Measurements from ENCODE around the gene LANCL3.
A peak's percentile ranks its signal among the peaks of the same experiment; 100 is the strongest.
"Not testable (repeated sequence)": the region's sequence is repeated elsewhere in the genome, so short reads cannot be mapped to it uniquely, and the experiment has no call there.

Gene LANCL3

DNA sequence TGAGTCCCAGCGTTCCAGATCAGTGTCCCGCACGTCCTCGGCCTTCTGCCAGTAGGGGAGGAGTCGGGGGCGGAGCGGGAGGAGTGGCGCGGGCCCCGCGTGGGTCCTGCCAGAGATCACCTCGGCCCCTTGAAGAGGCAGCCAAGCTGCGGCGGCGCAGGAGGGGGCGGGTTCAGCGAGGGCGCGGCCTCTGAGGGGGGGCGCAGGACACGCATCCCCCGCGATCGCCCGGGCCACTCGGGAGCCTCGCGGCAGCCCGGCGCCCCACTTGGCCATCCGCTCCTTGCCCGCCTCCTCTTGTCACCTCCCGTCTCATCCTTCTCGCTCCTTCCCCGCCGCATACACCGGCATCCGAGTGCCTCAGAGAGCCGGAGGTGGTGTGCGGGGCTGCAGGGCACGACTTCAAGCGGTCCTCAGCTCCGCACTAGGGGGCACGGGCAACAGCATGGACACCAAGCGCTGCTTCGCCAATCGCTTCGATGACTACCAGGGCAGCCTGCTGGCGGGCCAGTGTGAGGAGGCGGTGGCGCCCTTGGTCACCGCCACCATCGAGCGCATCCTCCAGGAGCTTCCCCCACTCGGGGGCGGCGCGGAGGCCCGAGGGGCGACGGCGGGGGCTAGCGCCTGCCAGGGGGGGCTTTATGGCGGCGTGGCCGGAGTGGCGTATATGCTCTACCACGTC lies at the start of gene LANCL3:
Gene LANCL3, plus strand, starts transcription at position 236 of the 682 bp plus-strand sequence. Its CDS starts 210 bp downstream, at position 446.
- not testable (repeated sequence) for H3K36me3 Mint-ChIP-seq, H3K4me1 Mint-ChIP-seq, H3K9me3 Mint-ChIP-seq, H3K27me3 Mint-ChIP-seq, H3K27ac Mint-ChIP-seq
- peak; percentile 34 for ATAC-seq (ENCODE audit: low read depth)
- DNase-seq (ENCODE audit: low spot score in 2 of 2): peak in 1 of 2 donors; percentile 9
- H3K4me3 Mint-ChIP-seq: peak within 1 kb of the TSS; percentile 85

DNA sequence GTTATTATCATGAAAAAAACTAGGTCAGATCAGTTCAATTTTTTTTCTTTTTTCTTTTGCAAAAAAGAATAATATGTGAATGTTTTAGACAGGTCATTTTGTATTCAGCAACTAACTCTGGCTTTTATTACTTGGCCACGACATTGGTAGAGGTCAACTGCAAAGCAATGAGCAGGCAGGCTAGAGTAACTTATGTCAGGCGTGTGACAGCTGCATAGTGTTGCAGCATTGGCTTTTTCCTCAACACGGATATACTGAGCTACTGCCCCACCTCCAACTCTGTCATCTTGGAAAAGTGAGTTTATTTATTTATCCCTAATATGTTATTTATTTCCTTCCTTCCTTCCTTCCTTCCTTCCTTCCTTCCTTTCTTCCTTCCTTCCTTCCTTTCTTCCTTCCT lies 47.8 kb upstream of the LANCL3 start:
- not testable (repeated sequence) for H3K36me3 Mint-ChIP-seq; DNase-seq (ENCODE audit: low spot score in 2 of 2); ATAC-seq (ENCODE audit: low read depth); H3K27ac Mint-ChIP-seq; H3K9me3 Mint-ChIP-seq; H3K27me3 Mint-ChIP-seq; H3K4me3 Mint-ChIP-seq; H3K4me1 Mint-ChIP-seq

DNA sequence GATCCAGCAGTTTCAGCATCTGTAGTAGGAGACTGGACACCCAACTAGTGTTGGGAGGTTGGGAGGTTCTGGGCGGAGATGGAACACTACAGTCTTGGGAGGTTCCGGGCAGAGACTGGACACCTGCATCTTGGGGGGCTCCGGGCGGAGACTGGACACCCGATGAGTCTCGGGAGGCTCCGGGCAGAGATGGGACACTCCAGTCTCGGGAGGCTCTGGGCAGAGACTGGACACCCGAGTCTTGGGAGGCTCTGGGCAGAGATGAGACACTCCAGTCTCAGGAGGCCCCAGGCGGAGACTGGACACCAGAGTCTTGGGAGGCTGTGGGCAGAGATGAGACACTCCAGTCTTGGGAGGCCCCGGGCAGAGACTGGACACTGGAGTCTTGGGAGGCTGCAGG lies 29.5 kb upstream of the LANCL3 start:
- Mint-ChIP-seq H3K4me1 (no peaks in the 10 kb centered on the region), H3K27me3 (no peaks in the 10 kb centered on the region), H3K36me3 (no peaks in the 10 kb centered on the region), H3K9me3 (no peaks in the 10 kb centered on the region), H3K4me3 (no peak overlapping the region), H3K27ac (no peak overlapping the region)
- DNase-seq (ENCODE audit: low spot score in 2 of 2) (no peak), ATAC-seq (ENCODE audit: low read depth) (no peak)

- ATAC-seq (ENCODE audit: low read depth) (no peak), DNase-seq (ENCODE audit: low spot score in 2 of 2) (no peak)
- H3K27me3 Mint-ChIP-seq: no peaks in the 10 kb centered on the region
- no peak overlapping the region for H3K4me3 Mint-ChIP-seq
- H3K4me1 Mint-ChIP-seq: no peaks in the 10 kb centered on the region
- no peak overlapping the region for H3K27ac Mint-ChIP-seq
- H3K36me3 Mint-ChIP-seq: no peaks in the 10 kb centered on the region
- no peaks in the 10 kb centered on the region for H3K9me3 Mint-ChIP-seq
Measured at GRCh38 chrX:37542791-37543190, 28.7 kb upstream of the LANCL3 start.

DNA sequence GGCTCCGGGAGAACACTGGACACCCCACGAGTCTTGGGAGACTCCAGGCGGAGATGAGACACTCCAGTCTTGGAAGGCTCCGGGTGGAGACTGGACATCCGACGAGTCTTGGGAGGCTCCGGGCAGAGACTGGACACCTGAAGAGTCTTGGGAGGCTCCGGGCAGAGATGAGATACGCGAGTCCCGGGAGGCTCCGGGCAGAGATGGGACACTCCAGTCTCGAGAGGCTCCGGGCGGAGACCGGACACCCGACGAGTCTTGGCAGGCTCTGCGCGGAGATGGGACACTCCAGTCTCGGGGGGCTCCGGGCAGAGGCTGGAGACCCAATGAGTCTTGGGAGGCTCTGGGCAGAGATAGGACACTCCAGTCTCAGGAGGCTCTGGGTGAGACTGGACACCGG lies 28.1 kb upstream of the LANCL3 start:
- Mint-ChIP-seq H3K36me3 (no peaks in the 10 kb centered on the region), H3K9me3 (no peaks in the 10 kb centered on the region), H3K4me3 (no peak overlapping the region), H3K4me1 (no peaks in the 10 kb centered on the region), H3K27ac (no peak overlapping the region), H3K27me3 (no peaks in the 10 kb centered on the region)
- DNase-seq (ENCODE audit: low spot score in 2 of 2) (no peak), ATAC-seq (ENCODE audit: low read depth) (no peak)

GRCh38 chrX:37544531-37544930 lies 26.9 kb upstream of the LANCL3 start:
- not testable (repeated sequence) for H3K9me3 Mint-ChIP-seq; H3K36me3 Mint-ChIP-seq; DNase-seq (ENCODE audit: low spot score in 2 of 2); H3K4me1 Mint-ChIP-seq; H3K27ac Mint-ChIP-seq; ATAC-seq (ENCODE audit: low read depth); H3K4me3 Mint-ChIP-seq; H3K27me3 Mint-ChIP-seq

DNA sequence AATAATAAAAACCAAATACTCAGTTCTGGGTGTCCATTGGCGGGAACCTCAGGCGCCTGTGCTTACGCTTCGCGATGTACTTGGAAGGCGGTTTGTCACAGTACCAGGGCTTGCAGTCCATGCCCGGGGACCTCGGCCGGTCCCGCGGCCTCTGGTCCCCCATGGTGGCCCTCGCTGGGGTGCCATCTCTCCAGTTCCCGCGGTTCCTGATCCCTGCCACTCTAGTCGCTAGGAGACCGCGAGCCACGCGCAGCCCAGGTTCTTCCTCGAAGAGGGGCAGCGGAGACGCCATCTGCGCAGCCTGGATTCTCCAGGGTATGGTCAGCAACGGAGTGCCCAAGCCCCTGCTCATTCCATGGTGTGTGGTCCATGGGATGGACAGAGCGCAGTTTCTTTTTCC lies 26.4 kb upstream of the LANCL3 start:
- Mint-ChIP-seq H3K4me1 (no peaks in the 10 kb centered on the region), H3K27ac (no peak overlapping the region), H3K36me3 (no peaks in the 10 kb centered on the region), H3K4me3 (no peak overlapping the region), H3K9me3 (no peaks in the 10 kb centered on the region), H3K27me3 (no peaks in the 10 kb centered on the region)
- no peak for ATAC-seq (ENCODE audit: low read depth)
- no peak for DNase-seq (ENCODE audit: low spot score in 2 of 2)

DNA sequence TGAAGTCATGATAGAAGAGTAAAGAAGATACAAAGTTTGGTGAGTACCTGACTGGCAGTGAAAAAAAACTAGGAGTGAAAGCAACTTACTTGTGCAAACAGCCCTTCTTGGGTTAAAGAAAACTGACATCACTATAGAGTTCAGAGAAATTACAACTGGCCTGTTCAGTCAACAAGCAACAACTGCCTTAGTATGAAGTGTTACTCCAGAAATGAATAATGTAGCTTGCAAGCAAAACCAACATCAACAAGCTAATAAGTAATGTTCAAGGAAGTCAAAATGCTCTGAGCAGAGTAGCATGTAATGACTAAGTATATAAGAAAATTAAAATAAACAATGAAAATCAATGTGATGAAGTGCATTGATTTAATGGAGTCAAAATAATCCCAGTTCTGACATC lies 21.8 kb upstream of the LANCL3 start:
- not testable (repeated sequence) for H3K9me3 Mint-ChIP-seq; H3K4me1 Mint-ChIP-seq; H3K27me3 Mint-ChIP-seq; H3K27ac Mint-ChIP-seq; H3K36me3 Mint-ChIP-seq; DNase-seq (ENCODE audit: low spot score in 2 of 2); H3K4me3 Mint-ChIP-seq; ATAC-seq (ENCODE audit: low read depth)

DNA sequence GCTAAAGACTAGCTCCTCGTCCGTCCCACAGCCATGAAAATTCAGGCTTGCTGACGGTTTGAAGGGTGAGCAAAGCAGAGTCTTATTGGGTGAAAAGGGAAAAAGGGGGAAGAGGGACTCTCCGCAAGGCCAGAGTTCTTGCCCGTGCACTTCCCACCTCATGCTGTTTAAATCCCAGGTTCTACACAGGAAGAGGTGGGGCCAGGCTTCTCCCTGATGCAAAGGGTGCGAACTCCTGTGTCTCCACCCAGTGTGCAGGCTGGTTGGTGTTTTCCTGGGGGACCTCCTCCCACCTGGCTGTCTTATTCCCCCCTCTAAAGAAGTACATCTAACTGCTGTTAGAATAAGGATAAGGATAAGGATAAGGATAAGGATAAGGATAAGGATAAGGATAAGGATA lies 18.0 kb upstream of the LANCL3 start:
- no peak overlapping the region for H3K27ac Mint-ChIP-seq
- H3K9me3 Mint-ChIP-seq: no peaks in the 10 kb centered on the region
- no peak overlapping the region for H3K4me3 Mint-ChIP-seq
- no peaks in the 10 kb centered on the region for H3K4me1 Mint-ChIP-seq
- no peak for ATAC-seq (ENCODE audit: low read depth)
- no peaks in the 10 kb centered on the region for H3K36me3 Mint-ChIP-seq
- H3K27me3 Mint-ChIP-seq: peaks cover 4% of the 10 kb centered on the region
- no peak for DNase-seq (ENCODE audit: low spot score in 2 of 2)

- H3K4me1 Mint-ChIP-seq; H3K9me3 Mint-ChIP-seq; H3K4me3 Mint-ChIP-seq; DNase-seq (ENCODE audit: low spot score in 2 of 2); H3K27ac Mint-ChIP-seq; H3K36me3 Mint-ChIP-seq; ATAC-seq (ENCODE audit: low read depth); H3K27me3 Mint-ChIP-seq: not testable (repeated sequence)
Measured at GRCh38 chrX:37565254-37565653, 6.2 kb upstream of the LANCL3 start.

DNA sequence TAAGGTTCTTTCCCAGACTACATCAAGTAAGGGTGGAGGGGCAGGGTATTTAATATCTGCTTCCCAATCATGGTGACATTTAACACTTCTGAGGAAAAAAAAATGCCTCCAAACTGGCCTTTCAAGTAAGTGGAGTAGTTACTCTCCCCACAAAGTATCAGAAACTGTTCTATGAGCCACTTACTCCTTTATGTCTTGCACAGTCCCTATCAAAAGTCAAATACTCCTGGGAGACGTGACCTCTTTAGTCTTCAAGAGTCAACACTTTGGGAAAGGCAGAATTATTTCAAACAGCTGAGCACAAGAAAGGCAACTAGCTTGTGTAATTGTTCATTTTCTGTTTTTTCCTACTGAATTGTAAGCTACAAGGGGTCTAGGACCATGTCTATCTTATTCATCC lies 1.1 kb upstream of the LANCL3 start:
- H3K4me3 Mint-ChIP-seq; DNase-seq (ENCODE audit: low spot score in 2 of 2); H3K36me3 Mint-ChIP-seq; H3K27ac Mint-ChIP-seq; H3K27me3 Mint-ChIP-seq; H3K4me1 Mint-ChIP-seq; ATAC-seq (ENCODE audit: low read depth); H3K9me3 Mint-ChIP-seq: not testable (repeated sequence)

DNA sequence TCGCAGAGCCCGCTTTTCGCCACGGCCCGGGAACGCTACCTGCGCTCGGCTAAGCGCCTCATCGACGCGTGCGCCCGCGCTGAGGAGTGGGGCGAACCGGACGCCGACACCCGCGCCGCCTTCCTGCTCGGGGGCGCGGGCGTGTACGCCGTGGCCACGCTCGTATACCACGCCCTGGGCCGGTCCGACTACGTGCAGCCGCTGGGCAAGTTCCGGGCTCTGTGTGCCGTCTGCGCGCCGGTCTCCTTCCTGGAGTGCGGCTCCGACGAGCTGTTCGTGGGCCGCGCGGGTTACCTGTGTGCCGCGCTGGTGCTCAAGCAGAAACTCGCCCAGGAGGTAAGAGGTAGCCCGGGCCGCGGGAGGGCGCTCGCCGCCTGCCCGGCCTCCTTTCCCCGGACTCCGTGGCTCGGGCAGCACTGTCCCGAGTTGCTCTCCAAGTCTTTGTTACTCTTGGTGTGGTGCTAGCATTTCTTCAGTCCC lies 687 bp downstream of the LANCL3 start:
- peak in 1 of 2 donors; percentile 10 for DNase-seq (ENCODE audit: low spot score in 2 of 2)
- peak overlapping the region; percentile 85 for H3K4me3 Mint-ChIP-seq

GRCh38 chrX:37573121-37573520 lies 1.7 kb downstream of the LANCL3 start:
- not testable (repeated sequence) for H3K4me1 Mint-ChIP-seq; ATAC-seq (ENCODE audit: low read depth); DNase-seq (ENCODE audit: low spot score in 2 of 2); H3K36me3 Mint-ChIP-seq; H3K4me3 Mint-ChIP-seq; H3K27ac Mint-ChIP-seq; H3K27me3 Mint-ChIP-seq; H3K9me3 Mint-ChIP-seq

More for the DNA sequence above, 687 bp downstream of the LANCL3 start:
- H3K27me3 Mint-ChIP-seq, H3K4me1 Mint-ChIP-seq, H3K36me3 Mint-ChIP-seq, H3K9me3 Mint-ChIP-seq, H3K27ac Mint-ChIP-seq: not testable (repeated sequence)
- ATAC-seq (ENCODE audit: low read depth): peak; percentile 74

DNA sequence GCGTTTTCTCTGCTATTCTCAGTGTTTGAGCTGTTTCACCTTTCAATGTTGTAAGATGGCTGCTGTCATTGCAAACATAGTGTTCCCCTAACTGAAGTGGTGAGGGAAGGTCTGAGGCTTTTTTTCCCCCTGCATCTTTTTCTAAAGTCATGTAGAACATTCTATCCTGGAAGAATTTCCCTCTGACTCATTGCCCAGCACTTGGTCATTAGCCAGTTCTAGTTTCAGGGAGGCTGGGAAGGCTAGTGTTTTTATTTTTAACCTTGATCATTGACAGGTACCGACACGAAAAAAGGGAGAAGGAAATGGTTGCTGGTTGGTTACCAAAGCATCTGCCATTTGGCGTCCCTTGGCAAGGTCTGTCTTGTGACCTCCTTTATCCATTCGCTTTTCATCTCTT lies 6.6 kb downstream of the LANCL3 start:
- no peak for DNase-seq (ENCODE audit: low spot score in 2 of 2)
- Mint-ChIP-seq H3K4me1 (no peaks in the 10 kb centered on the region), H3K4me3 (no peak overlapping the region), H3K36me3 (no peaks in the 10 kb centered on the region), H3K27me3 (peaks cover 4% of the 10 kb centered on the region), H3K27ac (no peak overlapping the region), H3K9me3 (no peaks in the 10 kb centered on the region)
- ATAC-seq (ENCODE audit: low read depth): no peak

DNA sequence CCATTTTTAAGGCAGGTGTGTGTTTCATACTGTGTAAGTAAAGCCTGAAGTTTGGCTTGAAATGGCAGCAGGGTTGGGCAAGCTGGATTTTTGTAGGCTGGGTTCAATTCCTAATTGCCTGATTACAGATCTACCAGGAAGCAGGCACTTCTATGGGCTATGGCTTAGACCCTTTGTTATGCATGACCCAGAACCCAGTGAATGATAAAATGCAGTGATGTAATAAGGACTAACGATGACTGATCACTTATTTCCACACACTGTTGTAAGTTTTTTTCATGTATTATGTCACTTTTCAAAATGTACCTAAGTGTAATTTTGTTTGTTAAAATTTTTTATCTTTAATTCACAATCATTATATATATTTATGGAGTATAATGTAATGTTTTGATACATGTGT lies 8.6 kb downstream of the LANCL3 start:
- no peaks in the 10 kb centered on the region for H3K9me3 Mint-ChIP-seq
- H3K27ac Mint-ChIP-seq: no peak overlapping the region
- no peak for DNase-seq (ENCODE audit: low spot score in 2 of 2)
- no peaks in the 10 kb centered on the region for H3K4me1 Mint-ChIP-seq
- H3K36me3 Mint-ChIP-seq: no peaks in the 10 kb centered on the region
- H3K27me3 Mint-ChIP-seq: peaks cover 2% of the 10 kb centered on the region
- no peak for ATAC-seq (ENCODE audit: low read depth)
- H3K4me3 Mint-ChIP-seq: no peak overlapping the region
